Stimulated activated naive CD8-positive, alpha-beta T cell treated with anti-CD3 and anti-CD28 coated beads, Interleukin-15, Interleukin-2, amounts not matched to agents 100 ng/mL and 50 ng/mL, for 24 hours (primary cell): ENCODE measurements around the gene IL22RA1.

Experiments
- H3K27ac Mint-ChIP-seq: one replicate; pipeline ENCODE4 v1.8.0; 2021; ENCODE audit warnings: mild to moderate bottlenecking, mixed read lengths
- H3K27me3 Mint-ChIP-seq: one replicate; pipeline ENCODE4 v1.8.0; 2021; ENCODE audit warnings: mixed read lengths
- H3K36me3 Mint-ChIP-seq: one replicate; pipeline ENCODE4 v1.8.0; 2021; ENCODE audit warnings: low read depth, mixed read lengths
- H3K4me1 Mint-ChIP-seq: one replicate; pipeline ENCODE4 v1.8.0; 2021; ENCODE audit warnings: low read depth, mixed read lengths
- H3K4me3 Mint-ChIP-seq: one replicate; pipeline ENCODE4 v1.8.0; 2021; ENCODE audit warnings: mild to moderate bottlenecking, mixed read lengths
- H3K9me3 Mint-ChIP-seq: one replicate; pipeline ENCODE4 v1.8.0; 2021; ENCODE audit warnings: mixed read lengths

The IL22RA1 gene

DNA sequence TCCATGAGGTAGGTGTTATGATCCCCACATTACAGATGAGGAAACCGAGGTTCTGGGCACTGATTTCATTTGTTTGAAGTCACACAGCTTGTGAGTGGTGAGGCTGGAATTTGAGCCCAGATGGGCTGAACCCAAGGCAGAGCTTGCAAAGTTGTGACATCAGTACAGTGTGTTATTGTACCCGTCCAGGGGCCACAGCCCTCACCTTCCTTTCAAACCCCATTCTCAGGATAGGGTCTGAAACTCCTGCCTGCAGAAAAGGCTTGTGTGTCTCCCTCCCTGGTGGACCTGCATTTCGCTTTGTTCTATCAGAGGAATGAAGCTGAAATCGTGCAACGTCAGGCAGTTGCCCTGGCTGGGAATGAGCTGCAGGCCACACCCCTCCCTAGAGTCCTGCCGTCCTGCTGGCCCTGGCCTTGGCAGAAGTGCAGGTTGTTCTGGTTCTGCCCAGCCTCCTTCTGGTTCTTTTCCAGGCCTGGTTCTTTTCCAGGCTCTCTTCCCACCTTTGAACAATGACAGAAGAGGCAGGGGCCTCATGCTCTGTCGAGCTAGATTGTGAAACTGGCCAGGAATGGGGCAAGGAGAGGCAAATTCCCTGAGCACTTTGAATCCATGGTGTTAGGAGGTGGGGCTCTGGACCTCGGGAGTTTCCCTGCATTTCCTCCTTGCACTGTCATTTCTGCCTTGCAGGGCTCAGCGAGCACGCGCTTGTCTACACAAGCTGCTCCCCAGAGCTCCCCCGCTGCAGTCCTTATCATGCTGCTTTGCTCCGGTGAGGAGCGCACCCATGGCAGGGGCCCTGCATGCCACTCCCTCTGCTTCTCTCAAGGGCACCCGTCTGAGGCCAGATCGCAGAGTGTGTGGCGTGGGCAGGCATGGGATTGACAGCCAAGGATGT, 22.8 kb downstream of the IL22RA1 start:
- H3K27me3 Mint-ChIP-seq, result peaks cover 7% of the 10 kb centered on the region
- no peak overlapping the region for H3K4me3 Mint-ChIP-seq

DNA sequence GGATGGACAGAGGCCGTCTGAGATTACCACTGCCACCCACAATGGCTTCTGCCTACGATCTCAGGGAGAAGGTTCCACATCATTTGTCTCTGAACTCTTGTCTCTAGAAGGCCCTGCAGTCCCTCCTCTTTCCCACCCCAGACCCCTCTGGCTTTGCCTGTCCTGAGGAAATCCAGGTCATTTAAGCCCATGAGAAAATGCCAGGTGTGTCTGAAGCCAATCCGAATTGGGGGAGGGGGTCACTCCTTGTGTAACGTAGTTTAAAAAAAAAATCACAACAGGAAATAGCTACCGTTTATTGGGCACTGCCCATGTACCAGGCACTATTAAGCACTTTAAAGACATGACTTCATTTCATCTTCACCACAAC, 23.5 kb downstream of the IL22RA1 start:
- Mint-ChIP-seq H3K9me3 (no peaks in the 10 kb centered on the region), H3K36me3 (no peaks in the 10 kb centered on the region), H3K27ac (no peak overlapping the region), H3K4me1 (no peaks in the 10 kb centered on the region), H3K4me3 (no peak overlapping the region), H3K27me3 (peaks cover 7% of the 10 kb centered on the region)

More for the DNA sequence above, 22.8 kb downstream of the IL22RA1 start:
- no peak overlapping the region for H3K27ac Mint-ChIP-seq
- H3K4me1 Mint-ChIP-seq, result no peaks in the 10 kb centered on the region
- H3K36me3 Mint-ChIP-seq, result no peaks in the 10 kb centered on the region
- no peaks in the 10 kb centered on the region for H3K9me3 Mint-ChIP-seq

DNA sequence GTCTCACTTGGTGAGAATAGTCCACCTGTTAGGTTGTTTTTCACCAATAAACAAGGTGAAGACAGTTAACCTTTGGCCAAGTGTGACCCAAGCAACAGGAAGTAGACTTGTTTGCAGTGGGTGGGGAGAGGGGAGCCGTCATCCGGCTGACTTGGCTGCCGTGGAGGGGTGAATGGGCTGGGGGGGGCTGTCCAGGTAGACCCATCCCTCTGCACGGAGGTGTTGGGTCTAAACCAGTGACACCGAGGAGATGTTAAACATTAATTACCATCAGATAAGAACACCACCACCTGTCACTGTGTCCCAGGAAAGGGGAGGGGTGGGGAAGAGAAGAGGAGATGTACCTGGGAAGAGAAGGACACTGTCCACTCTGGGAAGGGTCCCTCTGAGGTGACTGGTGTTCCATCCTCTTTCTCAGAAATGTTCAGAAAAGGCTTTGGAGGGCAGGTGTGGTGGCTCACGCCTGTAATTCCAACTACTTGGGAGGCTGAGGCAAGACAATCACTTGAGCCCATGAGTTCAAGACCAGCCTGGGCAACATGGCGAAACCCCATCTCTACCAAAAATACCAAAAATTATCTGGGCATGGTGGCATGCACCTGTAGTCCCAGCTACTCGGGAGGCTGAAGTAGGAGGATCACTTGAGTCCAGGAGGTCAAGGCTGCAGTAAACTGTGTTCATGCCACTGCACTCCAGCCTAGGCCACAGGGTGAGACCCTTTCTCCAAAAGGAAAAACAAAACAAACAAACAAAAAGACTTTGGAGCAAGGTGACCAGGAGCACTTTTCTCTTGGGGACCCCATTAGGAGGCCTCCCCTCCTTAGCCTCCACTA, 24.3 kb downstream of the IL22RA1 start:
- H3K4me1 Mint-ChIP-seq, result no peaks in the 10 kb centered on the region
- peaks cover 12% of the 10 kb centered on the region for H3K27me3 Mint-ChIP-seq
- no peaks in the 10 kb centered on the region for H3K9me3 Mint-ChIP-seq
- H3K4me3 Mint-ChIP-seq, result no peak overlapping the region
- no peaks in the 10 kb centered on the region for H3K36me3 Mint-ChIP-seq
- H3K27ac Mint-ChIP-seq, result no peak overlapping the region

DNA sequence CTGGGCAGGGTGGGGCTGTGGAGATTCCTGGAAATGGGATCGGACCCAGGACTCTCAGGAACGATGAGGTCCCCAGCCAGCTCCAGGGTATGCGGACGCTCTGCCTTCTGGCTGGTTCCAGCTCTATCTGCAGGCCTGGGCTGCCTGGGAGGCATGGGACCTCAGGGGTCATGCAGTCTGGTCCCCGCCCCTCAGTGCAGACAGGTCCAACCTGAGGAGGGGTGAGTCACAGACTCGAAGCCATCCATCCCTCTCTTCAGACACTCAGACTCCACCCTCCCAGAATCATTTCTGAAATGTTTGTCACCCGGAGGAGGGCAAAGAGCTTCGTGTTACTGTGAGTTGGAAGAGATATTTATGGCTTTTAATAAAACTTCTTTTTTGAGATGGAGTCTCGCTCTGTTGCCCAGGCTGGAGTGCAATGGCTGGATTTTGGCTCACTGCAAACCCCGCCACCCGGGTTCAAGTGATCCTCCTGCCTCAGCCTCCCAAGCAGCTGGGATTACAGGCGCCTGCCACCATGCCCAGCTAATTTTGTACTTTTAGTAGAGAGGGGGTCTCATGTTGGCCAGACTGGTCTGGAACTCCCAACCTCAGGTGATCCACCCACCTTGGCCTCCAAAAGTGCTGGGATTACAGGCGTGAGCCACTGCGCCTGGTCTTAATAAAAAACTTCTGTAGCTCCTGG, 25.1 kb downstream of the IL22RA1 start:
- no peak overlapping the region for H3K4me3 Mint-ChIP-seq
- H3K36me3 Mint-ChIP-seq, result no peaks in the 10 kb centered on the region
- H3K9me3 Mint-ChIP-seq, result no peaks in the 10 kb centered on the region
- H3K27ac Mint-ChIP-seq, result no peak overlapping the region
- no peaks in the 10 kb centered on the region for H3K4me1 Mint-ChIP-seq
- peaks cover 20% of the 10 kb centered on the region for H3K27me3 Mint-ChIP-seq

DNA sequence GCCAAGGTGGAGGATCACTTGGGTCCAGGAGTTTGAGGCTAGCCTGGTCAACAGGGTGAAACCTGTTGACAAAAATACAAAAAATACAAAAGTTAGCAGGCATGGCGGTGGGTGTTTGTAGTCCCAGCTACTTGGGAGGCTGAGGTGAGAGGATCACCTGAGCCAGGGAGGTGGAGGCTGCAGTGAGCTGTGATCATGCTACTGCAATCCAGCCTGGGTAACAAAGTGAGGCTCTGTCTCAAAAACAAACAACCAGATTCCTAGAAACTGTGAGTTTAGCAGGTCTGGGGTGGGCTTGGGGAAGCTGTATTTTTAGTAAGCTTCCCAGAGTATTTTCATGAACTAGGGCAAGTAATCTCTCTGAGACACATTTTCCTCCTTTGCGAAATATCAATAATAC, 25.8 kb downstream of the IL22RA1 start:
- Mint-ChIP-seq H3K36me3 (no peaks in the 10 kb centered on the region), H3K27me3 (peaks cover 21% of the 10 kb centered on the region), H3K4me3 (no peak overlapping the region), H3K9me3 (no peaks in the 10 kb centered on the region), H3K27ac (no peak overlapping the region), H3K4me1 (peaks cover 3% of the 10 kb centered on the region)

DNA sequence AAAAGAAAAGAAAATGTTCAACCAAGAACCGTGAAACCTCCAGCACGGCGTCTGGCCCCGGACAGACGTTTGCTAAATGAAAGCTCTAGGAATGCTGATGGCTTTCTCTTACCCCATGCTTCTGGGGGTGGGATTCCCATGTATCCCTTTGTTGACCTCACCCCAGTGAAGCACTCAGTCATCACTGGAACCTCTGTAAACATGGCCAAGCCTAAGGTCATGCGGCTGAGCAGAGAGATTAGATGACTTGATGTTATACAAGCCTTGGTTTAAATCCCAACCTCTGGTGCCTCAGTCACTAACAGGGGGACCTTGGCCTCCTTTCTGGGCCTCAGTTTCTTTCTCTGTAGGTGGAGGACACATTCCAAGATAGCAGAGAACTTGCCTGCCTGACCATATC, 28.2 kb downstream of the IL22RA1 start:
- H3K27ac Mint-ChIP-seq, result no peak overlapping the region
- H3K27me3 Mint-ChIP-seq, result peaks cover 27% of the 10 kb centered on the region
- no peaks in the 10 kb centered on the region for H3K36me3 Mint-ChIP-seq
- H3K4me3 Mint-ChIP-seq, result no peak overlapping the region
- no peaks in the 10 kb centered on the region for H3K9me3 Mint-ChIP-seq
- peaks cover 3% of the 10 kb centered on the region for H3K4me1 Mint-ChIP-seq

DNA sequence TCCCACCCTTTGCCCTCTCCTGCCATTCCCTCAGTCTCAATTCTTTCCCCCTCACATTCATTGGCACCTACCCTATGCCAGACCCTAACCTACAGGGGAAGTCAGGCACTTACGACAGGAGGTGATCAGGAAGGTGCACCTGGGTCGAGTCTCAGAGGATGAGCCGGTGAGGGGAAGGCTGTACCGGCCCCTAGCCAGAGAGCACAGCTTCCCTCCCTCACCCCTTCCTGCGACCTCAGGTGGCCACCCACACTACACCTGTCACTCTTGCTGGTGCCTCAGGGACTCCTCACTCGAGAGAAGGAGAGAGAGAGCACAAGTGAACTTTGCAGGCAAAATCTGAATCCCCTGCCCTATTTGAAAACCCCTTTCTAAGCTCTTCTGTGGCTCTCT, 29.3 kb downstream of the IL22RA1 start:
- no peak overlapping the region for H3K27ac Mint-ChIP-seq

DNA sequence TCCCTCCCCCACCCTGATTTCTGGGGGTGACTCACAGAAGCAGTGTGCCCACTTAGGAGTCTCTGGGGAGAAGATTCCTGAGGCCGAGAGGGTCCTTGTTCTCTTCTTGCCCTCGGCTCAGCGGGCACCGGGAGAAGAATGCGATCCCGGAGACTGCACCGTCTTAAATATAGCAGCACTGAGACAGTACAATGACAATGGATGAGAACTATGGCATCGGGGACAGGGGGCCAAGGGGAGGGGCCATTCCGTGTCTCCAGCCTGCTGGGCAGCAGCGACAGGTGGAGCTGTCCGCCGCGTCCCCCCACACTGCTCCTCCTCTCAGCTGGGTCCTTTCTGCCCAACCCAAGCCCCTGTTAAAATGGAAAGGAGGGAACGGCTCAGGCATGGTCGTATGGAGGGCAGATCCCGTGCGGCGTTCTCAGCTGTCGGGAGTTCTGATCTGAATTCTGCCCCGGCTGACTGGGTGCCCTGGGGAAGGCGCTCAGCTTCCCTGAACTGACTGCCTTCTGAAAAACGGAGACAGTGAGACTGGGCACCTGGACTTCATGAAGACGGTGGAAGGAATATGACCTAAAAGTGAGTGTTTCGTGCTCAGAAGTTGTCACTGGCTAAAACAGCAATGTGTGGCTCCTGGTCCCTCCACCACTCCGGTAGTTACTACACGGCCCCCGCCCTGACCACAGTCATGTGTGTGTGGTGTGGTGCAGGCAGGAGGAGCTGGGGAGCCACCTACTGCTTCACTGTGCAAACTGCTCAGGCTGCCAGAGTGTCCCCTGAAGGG, 30.8 kb downstream of the IL22RA1 start, which contains the start of gene MYOM3:
TSS of gene MYOM3 (minus strand) at position 140 of the 784 bp plus-strand sequence. CDS start 3,499 bp downstream, outside the sequence.
- Mint-ChIP-seq H3K9me3 (no peaks in the 10 kb centered on the region), H3K4me1 (peaks cover 3% of the 10 kb centered on the region), H3K4me3 (no peak within 1 kb of the TSS), H3K27me3 (peaks cover 20% of the 10 kb centered on the region), H3K36me3 (no peaks in the 10 kb centered on the region), H3K27ac (no peak within 1 kb of the TSS)

More for the DNA sequence above, 29.3 kb downstream of the IL22RA1 start:
- peaks cover 3% of the 10 kb centered on the region for H3K4me1 Mint-ChIP-seq
- peaks cover 27% of the 10 kb centered on the region for H3K27me3 Mint-ChIP-seq
- no peaks in the 10 kb centered on the region for H3K36me3 Mint-ChIP-seq
- no peaks in the 10 kb centered on the region for H3K9me3 Mint-ChIP-seq
- no peak overlapping the region for H3K4me3 Mint-ChIP-seq

DNA sequence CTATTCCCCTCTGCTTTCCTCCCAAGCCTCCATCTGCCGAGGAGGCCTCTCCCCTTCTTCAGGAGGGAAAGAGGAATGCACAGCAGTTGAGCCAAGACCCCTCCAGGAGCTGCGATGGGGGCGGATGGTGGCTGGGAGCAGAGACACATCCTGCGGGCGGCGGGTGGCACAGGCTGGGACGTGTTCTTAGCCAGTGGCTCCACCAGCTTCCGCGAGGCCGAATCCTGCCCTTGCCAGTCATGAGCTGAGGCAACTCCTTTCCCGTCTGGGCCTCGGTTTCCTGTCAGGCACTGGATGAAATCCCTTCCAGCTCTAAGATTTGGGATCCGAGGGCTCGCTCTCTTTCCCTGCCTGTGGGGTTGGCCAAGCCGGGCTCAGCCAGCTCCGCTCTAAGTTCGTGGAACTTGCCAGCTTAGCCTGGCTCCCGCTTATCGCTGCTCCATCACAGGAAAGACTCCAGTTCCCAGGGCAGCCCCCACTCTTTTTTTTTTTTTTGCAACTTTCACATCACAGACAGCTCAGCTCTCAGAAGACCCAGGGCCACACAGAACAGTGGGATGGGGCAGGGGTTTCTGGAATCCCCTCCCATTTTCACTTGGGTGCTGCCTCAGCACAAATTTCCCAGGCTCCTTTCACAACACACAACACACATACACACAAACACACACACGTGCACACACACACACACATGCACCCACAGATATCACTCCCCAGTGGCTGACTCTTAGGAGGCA, 31.5 kb downstream of the IL22RA1 start:
- Mint-ChIP-seq H3K27ac (no peak overlapping the region), H3K4me3 (no peak overlapping the region), H3K4me1 (peaks cover 3% of the 10 kb centered on the region), H3K9me3 (no peaks in the 10 kb centered on the region), H3K27me3 (peaks cover 20% of the 10 kb centered on the region), H3K36me3 (no peaks in the 10 kb centered on the region)

DNA sequence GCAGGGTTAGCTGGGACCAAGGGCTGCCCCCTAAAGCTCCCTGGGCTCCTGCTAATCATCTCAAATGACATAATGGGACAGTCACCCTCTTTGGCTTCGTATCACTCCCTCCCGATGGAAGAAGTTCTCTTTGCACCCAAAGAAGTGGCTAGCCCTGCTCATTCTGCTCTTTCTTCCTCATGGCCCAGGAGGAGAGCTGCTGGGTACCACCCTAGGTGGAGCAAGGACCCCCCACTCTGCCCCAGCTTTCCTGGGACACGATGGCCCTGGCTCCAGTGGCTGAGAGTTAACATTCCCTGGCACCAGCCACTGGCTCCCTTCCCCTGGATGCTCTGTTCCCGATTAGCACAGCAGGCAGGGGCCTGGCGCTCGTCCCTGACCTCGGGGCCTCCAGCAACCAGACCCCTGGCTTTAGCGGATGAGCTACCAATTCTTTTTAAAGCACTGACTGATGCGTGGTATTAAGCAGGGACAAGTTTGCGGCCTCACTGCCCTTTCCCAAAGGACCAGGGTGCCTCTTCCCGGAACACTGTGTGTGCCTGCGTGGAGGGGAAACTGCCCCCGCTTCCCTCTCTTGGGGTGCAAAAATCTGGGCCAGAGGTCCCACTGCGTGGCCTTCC, 32.2 kb downstream of the IL22RA1 start:
- Mint-ChIP-seq H3K4me3 (no peak overlapping the region), H3K27me3 (peaks cover 20% of the 10 kb centered on the region), H3K9me3 (no peaks in the 10 kb centered on the region), H3K4me1 (peaks cover 3% of the 10 kb centered on the region), H3K36me3 (no peaks in the 10 kb centered on the region), H3K27ac (no peak overlapping the region)

DNA sequence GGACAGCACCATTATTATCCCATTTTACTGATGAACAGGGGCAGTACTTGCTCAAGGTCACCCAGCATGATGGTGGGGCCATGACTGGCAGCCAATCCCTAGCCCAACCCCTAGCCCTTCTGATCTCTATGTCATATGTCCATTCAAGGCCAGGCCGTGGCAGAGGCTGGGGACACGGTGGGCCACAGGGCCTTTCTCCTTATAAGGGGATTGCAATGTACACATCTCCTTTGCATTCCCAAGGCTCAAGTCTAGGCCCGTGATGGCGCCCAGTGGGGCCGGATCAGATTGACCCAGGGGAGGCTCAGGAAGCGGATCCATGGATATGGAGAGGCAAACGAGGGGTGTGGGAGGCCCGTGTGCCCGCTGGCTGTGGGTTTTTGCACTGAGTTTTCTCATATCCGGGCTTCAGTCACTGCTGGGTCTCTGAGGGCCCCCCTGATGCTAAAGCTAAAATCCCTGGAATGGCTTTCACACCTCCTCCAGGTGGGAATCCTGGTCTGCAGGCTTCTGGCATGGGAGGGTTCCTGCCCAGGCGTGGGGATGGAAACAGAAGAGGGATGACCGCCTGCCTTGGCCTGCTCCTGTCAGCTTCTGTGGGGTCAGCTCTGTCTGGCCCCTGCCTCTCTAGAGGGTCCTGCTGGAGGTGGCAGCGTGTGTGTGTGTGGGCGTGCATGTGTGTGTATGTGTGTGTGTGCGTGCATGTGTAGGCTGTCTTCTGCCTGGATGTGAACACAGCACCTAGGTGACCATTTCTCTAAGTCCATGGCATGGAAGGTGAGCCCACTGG, 33.1 kb downstream of the IL22RA1 start:
- no peak overlapping the region for H3K4me3 Mint-ChIP-seq
- H3K27ac Mint-ChIP-seq, result no peak overlapping the region
- H3K9me3 Mint-ChIP-seq, result no peaks in the 10 kb centered on the region
- peaks cover 3% of the 10 kb centered on the region for H3K4me1 Mint-ChIP-seq
- H3K27me3 Mint-ChIP-seq, result peaks cover 20% of the 10 kb centered on the region
- H3K36me3 Mint-ChIP-seq, result no peaks in the 10 kb centered on the region

DNA sequence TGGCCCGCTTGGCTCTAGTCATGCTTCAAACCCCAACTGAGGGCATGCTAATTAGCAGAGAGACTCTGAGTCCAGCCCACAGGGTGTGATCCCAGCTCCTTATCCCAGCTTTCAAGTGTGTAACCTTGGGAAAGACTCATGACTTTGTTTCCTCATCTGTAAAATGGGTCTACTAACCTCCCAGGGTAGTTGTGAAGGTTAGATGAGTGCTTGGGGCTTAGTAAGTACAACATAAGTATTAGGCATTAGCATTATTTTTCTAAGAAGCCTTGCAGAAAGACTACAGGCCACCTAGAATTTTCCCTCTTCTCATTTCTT, 33.8 kb downstream of the IL22RA1 start:
- Mint-ChIP-seq H3K4me1 (peaks cover 3% of the 10 kb centered on the region), H3K27me3 (peaks cover 20% of the 10 kb centered on the region), H3K9me3 (no peaks in the 10 kb centered on the region), H3K27ac (no peak overlapping the region), H3K4me3 (no peak overlapping the region), H3K36me3 (no peaks in the 10 kb centered on the region)
